Amygdala (tissue), 56 donors: ENCODE results near the gene RBP2.
"Not testable (repeated sequence)": the region's sequence is repeated elsewhere in the genome, so short reads cannot be mapped to it uniquely, and the experiment has no call there.

Experiments
- DNase-seq, 56 donors: peaks; one replicate each; lab custom pipeline; 2025; lab: John Stamatoyannopoulos, UW

RBP2 gene

GRCh38 chr3:139447486-139447885 lies 28.8 kb downstream of the RBP2 start:
- no peak for DNase-seq

- no peak for DNase-seq
These were observed 31.9 kb downstream of the RBP2 start for GRCh38 chr3:139444446-139444845.

GRCh38 chr3:139443186-139443585 lies 33.1 kb downstream of the RBP2 start:
- DNase-seq: no peak

GRCh38 chr3:139441656-139442055 lies 34.7 kb downstream of the RBP2 start:
- DNase-seq: no peak

- DNase-seq: no peak
These were observed 35.4 kb downstream of the RBP2 start for GRCh38 chr3:139440639-139441556.

- no peak for DNase-seq
These were observed 37.0 kb downstream of the RBP2 start for GRCh38 chr3:139439278-139439677.

GRCh38 chr3:139434764-139435307 lies 41.5 kb downstream of the RBP2 start:
- no peak for DNase-seq

GRCh38 chr3:139434228-139434627 lies 42.1 kb downstream of the RBP2 start:
- no peak for DNase-seq

- no peak for DNase-seq
These were observed 43.2 kb downstream of the RBP2 start for GRCh38 chr3:139433089-139433488.

- no peak for DNase-seq
These were observed 45.8 kb downstream of the RBP2 start for GRCh38 chr3:139430493-139430892.

- peak in 6 of 56 donors; percentile 8 to 84 (median 22) for DNase-seq
These were observed 48.8 kb downstream of the RBP2 start for GRCh38 chr3:139427283-139428060.

- DNase-seq: no peak
These were observed 50.4 kb downstream of the RBP2 start for GRCh38 chr3:139425745-139426400.

- no peak for DNase-seq
These were observed 53.1 kb downstream of the RBP2 start for GRCh38 chr3:139423232-139423631.

GRCh38 chr3:139421460-139421859 lies 54.9 kb downstream of the RBP2 start:
- DNase-seq: no peak

GRCh38 chr3:139421040-139421439 lies 55.3 kb downstream of the RBP2 start:
- no peak for DNase-seq

GRCh38 chr3:139418144-139418543 lies 58.2 kb downstream of the RBP2 start:
- DNase-seq: no peak

- DNase-seq: no peak
These were observed 60.0 kb downstream of the RBP2 start for GRCh38 chr3:139416275-139416674.

GRCh38 chr3:139414608-139415224 lies 61.6 kb downstream of the RBP2 start:
- DNase-seq: no peak

GRCh38 chr3:139412891-139413290 lies 63.4 kb downstream of the RBP2 start:
- not testable (repeated sequence) for DNase-seq
